Caco-2 (cell line): ENCODE results near the gene SPOP. TPM values are rescaled to one million over a fixed set of nuclear protein-coding genes. Genes with fewer than 3 reads are reported as not detected.
A peak's percentile ranks its signal among the peaks of the same experiment; 100 is the strongest.
"Not testable (repeated sequence)": the region's sequence is repeated elsewhere in the genome, so short reads cannot be mapped to it uniquely, and the experiment has no call there.

Experiments
- BruUV-seq: library from RNA; stranded (reverse); fragments of 400-500 nt; replicated peaks from 2 replicates; lab custom pipeline; 2021; lab: Mats Ljungman, UMichigan
- CTCF ChIA-PET: fragments of 300-600 bp; sonication (Branson Sonifier 250); formaldehyde crosslinking; loops from one replicate; lab custom pipeline; 2022; ENCODE audit warnings: antibody characterized with exemption; lab: Charles Lee
- POLR2A ChIA-PET: fragments of 300-600 bp; sonication (Branson Sonifier 250); formaldehyde crosslinking; loops from one replicate; lab custom pipeline; 2022; ENCODE audit warnings: antibody characterized with exemption; lab: Charles Lee
- DNase-seq, 2 experiments: peaks; one replicate each; pipeline versions ENCODE4 v3.0.0 to v3.0.0-alpha.2; 2020 to 2022
- H3K27me3 ChIP-seq: replicated peaks from 2 replicates; pipeline ENCODE4 v1.6.0; 2011; ENCODE audit warnings: low read length; ENCODE audit not compliant: control insufficient read depth, insufficient read depth
- H3K36me3 ChIP-seq: 2 replicates; pipeline ENCODE4 v1.5.1; 2011; ENCODE audit warnings: low read length; ENCODE audit not compliant: control insufficient read depth, insufficient read depth
- H3K4me1 ChIP-seq: fragments of 250-450 bp; sonication (Bioruptor Pico); 2 replicates; pipeline ENCODE4 v1.5.1; 2020; ENCODE audit warnings: mild to moderate bottlenecking
- H3K4me3 ChIP-seq: 2 replicates; pipeline ENCODE4 v1.5.1; 2011; ENCODE audit warnings: low read depth, mild to moderate bottlenecking, control low read depth, low read length
- H3K9me3 ChIP-seq: fragments of 250-450 bp; sonication (Bioruptor Pico); 2 replicates; pipeline ENCODE4 v1.5.1; 2020; ENCODE audit warnings: mild to moderate bottlenecking, moderate library complexity
- H3K27ac Mint-ChIP-seq: one replicate; pipeline ENCODE4 v1.8.0; 2022; ENCODE audit warnings: mixed read lengths; ENCODE audit not compliant: unreplicated experiment
- H3K27me3 Mint-ChIP-seq: one replicate; pipeline ENCODE4 v1.8.0; 2022; ENCODE audit warnings: mixed read lengths; ENCODE audit not compliant: insufficient read depth, unreplicated experiment
- H3K36me3 Mint-ChIP-seq: one replicate; pipeline ENCODE4 v1.8.0; 2022; ENCODE audit warnings: mild to moderate bottlenecking, mixed read lengths; ENCODE audit not compliant: insufficient read depth, unreplicated experiment
- H3K4me1 Mint-ChIP-seq: one replicate; pipeline ENCODE4 v1.8.0; 2022; ENCODE audit warnings: low read depth, mixed read lengths; ENCODE audit not compliant: unreplicated experiment
- H3K4me3 Mint-ChIP-seq: one replicate; pipeline ENCODE4 v1.8.0; 2022; ENCODE audit warnings: mild to moderate bottlenecking, moderate library complexity, mixed read lengths; ENCODE audit not compliant: unreplicated experiment
- H3K9me3 Mint-ChIP-seq: one replicate; pipeline ENCODE4 v1.8.0; 2022; ENCODE audit warnings: mixed read lengths; ENCODE audit not compliant: unreplicated experiment
- intact Hi-C: fragments of 100-400 bp; cut with micrococcal nuclease; formaldehyde crosslinking; loops from one replicate; pipeline ENCODE4 v1.10.0; 2022; ENCODE audit not compliant: unreplicated experiment
- total RNA-seq: library from RNA; stranded (reverse); gene quantifications from 2 replicates; pipeline ENCODE4 v1.2.3, GENCODE V29; 2022
- TF ChIP-seq, protein P1 (sequence below), 2 experiments: fragments of 200-600 bp in 1 of 2; IDR thresholded peaks; 1 replicate in 1 of 2; 2 replicates in 1 of 2; pipeline versions ENCODE4 v1.5.1 to v1.8.0; 2011 to 2022; ENCODE audit warnings: antibody characterized with exemption in 1 of 2, control low read depth in 1 of 2, inconsistent platforms in 1 of 2, low read depth in 1 of 2, low read length in 1 of 2, mild to moderate bottlenecking in 1 of 2, moderate library complexity in 1 of 2; ENCODE audit not compliant: insufficient read depth in 1 of 2, severe bottlenecking in 1 of 2, unreplicated experiment in 1 of 2

SPOP gene
- total RNA-seq, 1 experiment from 2014 or later: 70.2 TPM

DNA sequence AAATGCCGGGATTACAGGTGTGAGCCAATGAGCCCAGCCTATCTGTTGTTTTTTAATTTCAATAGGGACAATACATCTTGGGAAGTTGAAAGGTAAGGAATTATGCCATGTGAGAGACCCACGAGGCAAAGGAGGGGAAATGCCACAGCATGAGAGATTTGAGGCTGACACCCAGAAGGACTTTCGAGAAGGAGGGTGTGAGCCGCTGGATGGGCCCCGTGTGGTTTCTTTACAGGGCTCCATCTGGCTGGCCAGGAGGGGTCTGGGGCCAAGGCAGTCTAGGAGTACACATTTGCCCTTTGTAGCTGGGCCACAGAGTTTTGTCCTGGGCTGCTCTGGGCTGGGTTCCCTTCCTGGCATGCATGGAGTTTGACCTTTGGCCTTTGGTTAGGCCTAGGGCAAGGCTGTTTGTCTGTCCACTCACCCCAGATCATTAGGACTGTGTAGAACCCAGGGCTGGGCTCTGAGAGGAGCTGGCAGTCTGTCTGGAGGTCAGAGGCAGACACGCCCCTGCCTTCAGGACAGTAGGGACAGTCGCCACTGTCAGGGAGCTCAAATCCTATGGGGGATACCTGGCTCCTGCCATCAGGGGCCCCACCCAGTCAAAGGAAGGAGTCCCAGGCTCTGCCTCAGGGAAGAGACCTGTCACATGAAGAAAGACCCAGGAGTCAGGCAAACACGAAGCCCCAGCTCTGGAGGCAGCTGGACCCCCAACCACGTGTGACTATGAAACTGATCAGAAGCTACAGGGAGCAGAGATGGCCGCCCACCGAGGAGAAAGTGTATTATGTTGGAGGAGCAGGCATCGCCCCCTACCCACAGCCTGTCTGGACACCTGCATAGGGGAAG lies 126.5 kb downstream of the SPOP start:
- Mint-ChIP-seq H3K36me3 (no peaks in the 10 kb centered on the region), H3K9me3 (no peaks in the 10 kb centered on the region), H3K27ac (no peak overlapping the region), H3K4me1 (peaks cover 9% of the 10 kb centered on the region), H3K27me3 (no peaks in the 10 kb centered on the region), H3K4me3 (no peak overlapping the region)
- intact Hi-C loops: no loop called here
- ChIA-PET CTCF (interaction anchor here (0.5 to 2.3 kb wide), 7 partner anchors 10 to 256 kb away, joined by 3 to 10 read pairs (median 3); partner anchors contain the start of genes NGFR and PHB1), POLR2A (no interaction called here)
- DNase-seq: peak in 1 of 2 experiments; percentile 60
- no peaks in the 10 kb centered on the region for H3K9me3 ChIP-seq
- H3K36me3 ChIP-seq: no peaks in the 10 kb centered on the region
- H3K27me3 ChIP-seq: no peaks in the 10 kb centered on the region
- no TSS peak for BruUV-seq
- H3K4me3 ChIP-seq: no peak overlapping the region
- H3K4me1 ChIP-seq: peaks cover 5% of the 10 kb centered on the region; the same call in 1 of the 2 replicates
- TF ChIP-seq, protein P1, sequence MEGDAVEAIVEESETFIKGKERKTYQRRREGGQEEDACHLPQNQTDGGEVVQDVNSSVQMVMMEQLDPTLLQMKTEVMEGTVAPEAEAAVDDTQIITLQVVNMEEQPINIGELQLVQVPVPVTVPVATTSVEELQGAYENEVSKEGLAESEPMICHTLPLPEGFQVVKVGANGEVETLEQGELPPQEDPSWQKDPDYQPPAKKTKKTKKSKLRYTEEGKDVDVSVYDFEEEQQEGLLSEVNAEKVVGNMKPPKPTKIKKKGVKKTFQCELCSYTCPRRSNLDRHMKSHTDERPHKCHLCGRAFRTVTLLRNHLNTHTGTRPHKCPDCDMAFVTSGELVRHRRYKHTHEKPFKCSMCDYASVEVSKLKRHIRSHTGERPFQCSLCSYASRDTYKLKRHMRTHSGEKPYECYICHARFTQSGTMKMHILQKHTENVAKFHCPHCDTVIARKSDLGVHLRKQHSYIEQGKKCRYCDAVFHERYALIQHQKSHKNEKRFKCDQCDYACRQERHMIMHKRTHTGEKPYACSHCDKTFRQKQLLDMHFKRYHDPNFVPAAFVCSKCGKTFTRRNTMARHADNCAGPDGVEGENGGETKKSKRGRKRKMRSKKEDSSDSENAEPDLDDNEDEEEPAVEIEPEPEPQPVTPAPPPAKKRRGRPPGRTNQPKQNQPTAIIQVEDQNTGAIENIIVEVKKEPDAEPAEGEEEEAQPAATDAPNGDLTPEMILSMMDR (IDR thresholded peaks at IDR 0.05; ENCODE audit: insufficient read depth in 1 of 2, low read depth in 1 of 2, low read length in 1 of 2, severe bottlenecking in 1 of 2, unreplicated experiment in 1 of 2): no peak

DNA sequence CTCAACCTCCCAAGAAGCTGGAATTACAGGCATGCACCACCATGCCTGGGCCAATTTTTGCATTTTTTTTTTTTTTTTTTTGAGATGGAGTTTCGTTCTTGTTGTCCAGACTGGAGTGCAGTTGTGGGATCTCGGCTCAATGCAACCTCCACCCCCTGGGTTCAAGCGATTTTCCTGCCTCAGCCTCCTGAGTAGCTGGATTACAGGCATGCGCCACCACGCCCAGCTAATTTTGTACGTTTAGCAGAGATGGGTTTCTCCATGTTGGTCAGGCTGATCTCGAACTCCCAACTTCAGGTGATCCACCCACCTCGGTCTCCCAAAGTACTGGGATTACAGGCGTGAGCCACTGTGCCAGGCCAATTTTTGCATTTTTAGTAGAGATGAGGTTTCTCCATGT lies 127.1 kb downstream of the SPOP start:
- H3K4me3 ChIP-seq, H3K4me3 Mint-ChIP-seq, H3K36me3 ChIP-seq, H3K36me3 Mint-ChIP-seq, H3K27me3 Mint-ChIP-seq, POLR2A ChIA-PET, intact Hi-C loops, H3K27ac Mint-ChIP-seq, H3K27me3 ChIP-seq, H3K4me1 Mint-ChIP-seq, H3K9me3 ChIP-seq, H3K4me1 ChIP-seq, H3K9me3 Mint-ChIP-seq, BruUV-seq: not testable (repeated sequence)
- DNase-seq: peak in 1 of 2 experiments; percentile 22
- CTCF ChIA-PET: interaction anchor here (0.5 to 1.3 kb wide), 4 partner anchors 10 to 256 kb away, joined by 3 to 9 read pairs (median 4); partner anchors contain the start of gene NGFR

DNA sequence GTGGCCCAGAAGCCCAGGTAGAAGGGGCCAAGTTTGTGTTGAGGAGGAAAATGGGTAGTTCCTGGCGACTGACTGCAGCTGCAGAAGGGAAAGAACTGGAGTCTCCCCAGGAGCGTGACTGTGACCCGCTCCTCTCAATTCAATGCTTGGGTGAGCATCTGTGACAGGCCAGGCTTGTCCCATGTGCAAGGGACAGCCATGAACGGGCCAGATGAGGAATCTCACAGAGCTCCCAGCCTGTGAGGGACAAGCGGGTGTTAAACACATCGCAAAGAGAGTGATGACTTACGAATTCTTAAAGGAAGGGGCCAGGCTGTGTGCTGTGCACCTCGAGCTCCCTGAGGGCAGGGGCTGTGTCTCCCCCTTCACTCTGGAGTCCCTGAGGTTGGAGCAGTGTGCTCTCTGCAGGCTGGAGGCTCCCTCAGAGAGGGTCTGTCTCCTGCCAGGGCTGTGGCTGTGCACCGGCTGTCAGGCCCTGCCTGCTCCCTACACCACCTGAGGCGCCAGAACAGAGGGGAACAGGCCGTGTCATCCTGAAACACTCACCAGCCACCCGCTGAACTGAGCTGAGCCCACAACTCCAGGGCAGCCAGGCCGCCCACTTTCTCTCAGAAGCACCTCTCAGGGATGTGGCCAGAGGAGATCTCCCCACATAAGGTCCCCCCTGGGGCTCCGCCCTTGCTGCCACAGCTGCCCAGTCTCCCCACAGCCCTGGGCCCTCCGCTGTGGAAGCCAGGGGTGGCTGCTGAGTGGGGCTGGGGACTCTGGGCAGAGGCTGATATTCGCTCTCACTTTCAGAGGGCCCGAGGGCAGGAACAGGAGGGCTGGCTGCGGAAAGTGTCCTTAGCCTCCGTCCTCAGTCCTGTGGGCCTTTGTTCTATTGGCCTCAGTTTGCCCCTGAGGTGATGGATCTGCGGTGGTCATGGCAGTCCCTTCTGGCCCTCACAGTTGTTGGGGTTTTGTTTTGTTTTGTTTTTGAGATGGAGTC lies 127.9 kb downstream of the SPOP start:
- H3K4me3 ChIP-seq: no peak overlapping the region
- BruUV-seq: no TSS peak
- TF ChIP-seq, protein P1 (IDR thresholded peaks at IDR 0.05; ENCODE audit: insufficient read depth in 1 of 2, low read depth in 1 of 2, low read length in 1 of 2, severe bottlenecking in 1 of 2, unreplicated experiment in 1 of 2): no peak
- H3K27me3 ChIP-seq: no peaks in the 10 kb centered on the region
- H3K36me3 ChIP-seq: no peaks in the 10 kb centered on the region
- no peaks in the 10 kb centered on the region for H3K9me3 Mint-ChIP-seq
- DNase-seq: peak in 1 of 2 experiments; percentile 50
- H3K27me3 Mint-ChIP-seq: no peaks in the 10 kb centered on the region
- no peaks in the 10 kb centered on the region for H3K9me3 ChIP-seq
- CTCF ChIA-PET: interaction anchor here (1.3 kb wide), 1 partner anchor 54 kb away, joined by 9 read pairs; the partner anchor contains the start of gene NGFR
- H3K4me3 Mint-ChIP-seq: no peak overlapping the region
- H3K36me3 Mint-ChIP-seq: no peaks in the 10 kb centered on the region
- POLR2A ChIA-PET: no interaction called here
- H3K4me1 ChIP-seq: peaks cover 5% of the 10 kb centered on the region; the same call in 1 of the 2 replicates
- no peak overlapping the region for H3K27ac Mint-ChIP-seq
- intact Hi-C loops: loop anchor here (2.0 kb wide), 1 partner anchor 53 kb away; no protein-coding TSS in a partner anchor
- H3K4me1 Mint-ChIP-seq: peaks cover 9% of the 10 kb centered on the region
